ENCODE measurements around the gene IGLL5.

The IGLL5 gene

DNA sequence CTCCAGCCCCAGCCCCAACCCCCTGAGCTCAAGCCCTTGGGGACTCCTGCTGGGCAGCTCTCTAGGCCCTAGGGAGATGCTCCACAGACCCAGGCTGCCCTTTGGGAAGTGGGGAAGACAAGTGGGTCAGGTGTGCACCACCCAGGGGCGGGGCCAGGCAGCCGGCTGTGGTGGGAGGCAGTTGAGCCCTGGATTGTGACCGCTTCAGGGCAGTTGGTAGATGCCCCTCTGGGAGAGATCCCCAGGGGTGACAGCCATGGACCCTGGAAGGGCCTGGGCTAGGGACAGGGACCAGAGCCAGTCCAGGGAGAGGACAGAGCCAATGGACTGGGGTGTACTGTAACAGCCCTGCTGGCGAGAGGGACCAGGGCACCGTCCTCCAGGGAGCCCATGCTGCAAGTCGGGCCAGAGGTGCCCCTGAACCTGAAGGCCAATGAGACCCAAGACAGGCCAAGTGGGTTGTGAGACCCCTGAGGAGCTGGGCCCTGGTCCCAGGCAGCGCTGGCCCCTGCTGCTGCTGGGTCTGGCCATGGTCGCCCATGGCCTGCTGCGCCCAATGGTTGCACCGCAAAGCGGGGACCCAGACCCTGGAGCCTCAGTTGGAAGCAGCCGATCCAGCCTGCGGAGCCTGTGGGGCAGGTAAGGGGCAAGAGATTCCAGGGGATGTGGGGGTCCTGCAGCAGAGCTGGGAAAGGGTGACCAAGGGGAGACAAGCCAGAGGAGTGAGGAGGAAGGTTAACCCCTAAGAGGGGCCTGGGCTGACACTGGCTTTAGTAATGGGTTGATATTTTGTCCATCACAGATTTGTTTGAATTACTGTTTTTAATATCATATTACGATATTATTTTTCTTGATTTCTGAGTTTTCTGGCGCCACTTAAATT is at the start of gene IGLL5:
TSS of gene IGLL5 (plus strand) at position 196 of the 883 bp plus-strand sequence. CDS start at position 434, 238 bp downstream.
- no peak for DNase-seq

DNA sequence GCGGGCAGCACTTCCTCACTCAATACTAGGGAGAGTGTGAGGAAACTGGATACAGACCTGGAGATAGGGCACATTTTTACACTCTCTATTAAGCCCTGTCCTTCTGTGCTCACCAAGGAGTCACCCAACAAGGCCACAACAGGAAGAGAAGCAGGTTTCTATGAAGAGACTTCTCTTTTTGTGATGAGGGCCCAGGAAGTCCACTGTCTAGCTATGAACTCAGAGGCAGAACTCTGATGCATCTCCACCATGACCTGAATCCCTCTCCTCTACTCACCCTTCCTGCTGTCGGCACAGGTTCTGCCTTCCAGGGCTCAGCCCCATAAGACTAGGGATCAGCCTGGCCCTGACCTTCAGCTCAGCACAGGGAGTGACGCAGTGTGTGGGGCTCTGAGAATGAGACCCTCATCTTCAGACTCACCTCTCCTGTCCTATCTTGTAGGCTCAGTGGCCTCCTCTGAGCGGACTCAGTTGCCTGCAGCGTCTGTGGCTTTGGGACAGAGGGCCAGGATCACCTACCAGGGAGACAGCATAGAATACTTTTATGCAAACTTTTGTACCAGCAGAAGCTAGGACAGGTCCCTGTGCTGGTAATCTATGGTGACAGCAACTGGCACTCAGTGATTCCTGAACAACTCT is 49.3 kb upstream of the IGLL5 start:
- DNase-seq: no peak

- DNase-seq: no peak
These were observed 47.9 kb upstream of the IGLL5 start for GRCh38 chr22:22839570-22840314.

- DNase-seq: no peak
These were observed 46.8 kb upstream of the IGLL5 start for GRCh38 chr22:22840780-22841179.

DNA sequence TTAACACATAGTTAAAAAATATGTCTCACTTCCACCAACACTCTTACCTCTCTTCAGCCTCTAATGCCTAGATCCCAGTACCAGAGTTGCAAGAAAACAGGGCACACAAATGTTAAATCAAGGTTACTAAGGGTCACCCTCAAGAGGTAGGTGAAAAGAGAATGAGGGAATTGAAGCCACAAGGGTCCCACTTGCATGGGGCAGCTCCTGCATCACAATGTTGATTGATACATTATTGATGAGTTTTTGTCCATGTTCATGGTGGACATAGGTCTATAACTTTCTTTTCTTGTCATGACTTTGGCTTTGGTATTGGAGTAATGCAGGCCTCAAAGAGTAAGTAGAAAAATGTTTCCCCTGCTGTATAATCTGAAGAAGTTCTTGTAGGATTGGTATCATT is 46.0 kb upstream of the IGLL5 start:
- DNase-seq: no peak

- DNase-seq: no peak
These were observed 45.5 kb upstream of the IGLL5 start for GRCh38 chr22:22842085-22842484.

- no peak for DNase-seq
These were observed 43.8 kb upstream of the IGLL5 start for GRCh38 chr22:22843848-22844247.

DNA sequence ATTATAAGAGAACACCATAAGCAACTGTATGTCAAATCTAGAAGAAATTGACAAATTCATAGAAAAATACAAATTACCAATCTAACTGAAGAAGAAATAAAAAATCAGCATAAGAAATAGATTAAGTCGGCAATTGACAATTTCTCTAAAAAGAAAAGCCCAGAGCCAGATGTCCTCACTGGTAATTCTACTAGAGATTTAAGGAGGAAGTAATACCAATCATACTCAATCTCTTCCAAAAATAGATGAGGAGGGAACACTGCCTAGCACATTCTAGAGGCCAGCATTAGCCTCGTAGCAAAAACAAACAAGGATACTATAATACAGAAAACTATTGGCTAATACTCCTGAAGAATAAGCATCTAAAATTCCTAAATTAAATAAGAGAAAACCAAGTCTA is 40.4 kb upstream of the IGLL5 start:
- DNase-seq: no peak

DNA sequence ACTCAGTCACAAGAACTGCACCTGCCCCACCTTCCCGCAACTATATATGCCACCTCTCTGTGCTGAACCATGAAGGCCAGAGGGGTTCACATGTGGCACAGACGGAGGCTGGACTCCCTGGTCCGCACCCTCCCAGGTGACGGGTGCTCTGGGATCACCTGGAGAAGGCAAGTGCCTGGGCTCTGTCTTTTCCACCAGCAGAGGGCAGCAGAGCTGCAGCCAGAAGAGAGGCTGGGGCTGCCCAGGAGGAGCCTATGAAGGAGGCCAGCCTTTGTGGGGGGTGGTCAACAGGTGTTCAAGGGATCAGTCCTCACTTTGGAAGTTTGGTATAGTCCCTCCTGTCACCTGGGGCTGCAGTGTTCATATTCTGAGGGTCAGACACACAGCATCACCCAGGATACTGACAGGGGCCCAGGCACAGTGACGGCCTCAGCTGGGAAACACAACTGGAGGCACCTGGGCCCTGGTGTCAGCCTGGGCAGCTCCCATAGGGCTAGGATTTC is 39.2 kb upstream of the IGLL5 start:
- peak; percentile 80 for DNase-seq

GRCh38 chr22:22849640-22850610 is 37.7 kb upstream of the IGLL5 start:
- no peak for DNase-seq

GRCh38 chr22:22851969-22852368 is 35.6 kb upstream of the IGLL5 start:
- DNase-seq: no peak

GRCh38 chr22:22853713-22854112 is 33.9 kb upstream of the IGLL5 start:
- no peak for DNase-seq

DNA sequence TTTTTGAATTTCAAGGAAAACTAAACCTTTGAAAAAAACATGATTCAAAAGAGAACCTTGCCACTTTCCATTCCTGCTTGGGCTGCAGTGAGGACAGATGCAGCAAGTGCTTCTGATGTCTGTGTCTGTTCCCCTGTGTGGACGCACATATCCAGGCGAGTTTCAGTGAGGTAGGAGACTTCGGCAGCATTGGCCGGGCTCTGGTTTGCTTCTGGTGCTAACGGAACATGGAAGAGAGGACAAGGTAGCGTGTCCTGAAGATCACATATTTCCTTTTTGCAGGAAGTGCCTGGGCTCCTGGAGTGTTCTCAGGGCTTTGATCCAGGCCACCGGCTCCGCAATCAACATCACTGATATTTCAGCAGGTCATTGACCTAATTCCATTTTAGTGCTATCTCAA is 33.1 kb upstream of the IGLL5 start:
- DNase-seq: no peak

DNA sequence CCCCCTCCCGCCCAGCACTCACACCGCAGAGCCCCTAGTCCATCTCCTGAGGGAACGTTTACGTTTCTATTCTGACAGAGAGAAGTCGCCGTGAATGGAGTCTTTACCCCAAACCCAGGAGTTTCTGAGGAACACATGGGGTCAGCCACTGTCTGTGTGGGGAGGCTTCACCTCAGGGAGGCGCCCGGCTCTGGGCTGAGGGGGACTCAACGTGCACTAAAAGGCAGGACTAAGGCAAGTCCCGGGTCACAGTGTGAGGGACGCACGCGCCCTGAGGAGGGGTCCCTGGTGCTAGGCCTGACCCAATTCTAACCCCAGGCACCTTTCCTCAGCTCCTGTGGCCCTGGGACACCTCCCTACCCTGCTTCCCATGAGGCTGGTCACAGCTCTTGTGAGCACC is 32.5 kb upstream of the IGLL5 start:
- DNase-seq: no peak

GRCh38 chr22:22855617-22856308 is 31.9 kb upstream of the IGLL5 start:
- DNase-seq: peak in 1 of 2 donors; percentile 56

GRCh38 chr22:22856364-22856763 is 31.3 kb upstream of the IGLL5 start:
- DNase-seq: no peak

DNA sequence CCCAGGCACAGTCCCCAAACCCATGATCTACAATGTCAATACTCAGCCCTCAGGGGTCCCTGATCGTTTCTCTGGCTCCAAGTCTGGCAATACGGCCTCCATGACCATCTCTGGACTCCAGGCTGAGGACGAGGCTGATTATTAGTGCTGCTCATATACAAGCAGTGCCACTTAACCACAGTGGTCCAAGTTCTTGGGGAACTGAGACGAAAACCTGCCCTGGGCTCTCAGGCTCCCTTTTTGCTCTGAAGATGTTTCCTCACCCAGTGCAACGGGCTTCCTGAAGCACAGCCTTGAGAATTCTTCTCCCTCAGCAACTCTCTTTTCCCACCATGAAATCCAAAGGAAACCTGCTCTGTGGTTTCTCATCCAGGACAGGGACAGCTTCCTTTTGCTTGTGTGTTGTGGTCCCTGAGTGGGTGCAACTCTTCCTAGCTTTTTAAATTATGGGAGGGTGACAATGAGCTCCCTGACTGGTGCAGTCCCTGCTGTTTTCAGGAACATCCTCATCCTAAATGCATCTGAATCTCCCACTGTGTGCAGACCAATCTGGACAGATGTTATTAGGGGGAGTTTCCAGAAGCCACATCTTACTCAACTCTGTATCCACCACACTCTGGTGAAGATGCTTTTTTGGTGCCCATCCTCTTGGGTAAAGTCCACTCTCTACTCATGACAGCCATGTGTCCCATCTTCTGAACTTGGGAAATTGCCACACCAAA is 30.6 kb upstream of the IGLL5 start:
- DNase-seq: no peak

GRCh38 chr22:22857607-22858558 is 29.7 kb upstream of the IGLL5 start:
- no peak for DNase-seq

DNA sequence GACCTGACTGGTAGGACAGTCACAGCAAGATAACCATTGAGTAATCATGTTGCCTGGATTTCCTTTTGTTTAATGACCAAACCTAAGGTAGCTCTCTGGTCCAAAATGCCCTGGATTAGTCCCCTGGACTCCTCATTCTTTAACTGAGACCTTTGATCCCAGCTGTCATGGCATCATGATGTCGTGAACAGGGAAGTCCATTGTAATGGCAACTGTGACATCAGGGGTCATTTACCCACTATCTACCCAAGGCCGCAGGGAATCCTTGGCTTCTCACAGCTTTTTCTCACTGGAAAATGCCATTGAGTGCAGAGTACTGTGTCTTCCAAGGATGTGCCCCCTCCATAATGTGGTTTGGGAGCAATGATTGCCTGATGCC is 29.1 kb upstream of the IGLL5 start:
- DNase-seq: no peak

GRCh38 chr22:22863001-22863400 is 24.6 kb upstream of the IGLL5 start:
- DNase-seq: no peak
